ENCODE data around the gene CXCL13.
"Not testable (repeated sequence)": the region's sequence is repeated elsewhere in the genome, so short reads cannot be mapped to it uniquely, and the experiment has no call there.

The CXCL13 gene

DNA sequence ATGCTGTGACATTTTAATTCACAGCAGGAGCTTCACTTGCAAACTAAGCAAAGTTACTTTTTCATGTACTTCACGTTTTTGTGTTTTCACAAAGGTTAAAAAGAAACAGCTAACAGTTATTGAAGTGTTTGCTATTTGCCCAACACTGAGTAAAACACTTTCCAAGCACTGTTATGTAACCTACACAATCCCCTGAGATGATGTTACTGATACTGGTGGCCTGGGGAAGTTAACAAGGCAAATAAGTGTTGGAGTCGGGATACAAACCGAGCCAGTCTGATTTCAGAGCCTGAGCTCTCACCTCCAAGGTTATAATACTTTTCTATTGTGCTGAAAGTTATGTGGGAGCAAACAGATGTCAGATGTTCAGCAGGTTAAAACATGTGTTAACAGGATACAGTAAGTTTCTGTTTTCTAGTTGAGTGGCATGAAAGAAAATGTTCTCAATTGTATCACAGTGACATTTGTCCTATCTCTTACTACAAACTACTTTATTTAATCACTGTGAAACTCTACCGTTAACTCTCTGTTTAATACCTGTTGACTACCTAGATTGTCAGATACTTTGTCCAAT is 3.9 kb upstream of the CXCL13 start:
- DNase-seq (ENCODE audit: low spot score), result no peak

DNA sequence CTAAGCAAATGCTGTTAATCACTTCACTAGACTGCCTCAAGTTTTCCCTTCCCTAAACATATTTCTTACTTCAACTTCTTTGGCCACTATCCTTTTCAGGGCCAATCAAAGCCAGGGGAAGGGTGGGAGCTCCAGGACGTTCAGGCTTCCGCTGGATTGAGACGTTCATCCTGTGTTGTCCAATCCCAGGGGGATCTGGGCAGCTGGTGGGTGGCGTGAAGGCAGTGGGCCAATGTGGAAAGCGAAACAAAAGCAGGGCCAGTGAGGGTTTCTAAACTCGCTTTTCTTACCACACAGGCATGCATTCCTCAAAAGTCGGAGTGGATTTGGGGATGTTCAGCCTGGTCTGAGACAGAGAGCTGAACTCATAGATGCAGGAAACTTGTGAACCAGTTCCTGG is 7.6 kb downstream of the CXCL13 start:
- no peak for DNase-seq (ENCODE audit: low spot score)

DNA sequence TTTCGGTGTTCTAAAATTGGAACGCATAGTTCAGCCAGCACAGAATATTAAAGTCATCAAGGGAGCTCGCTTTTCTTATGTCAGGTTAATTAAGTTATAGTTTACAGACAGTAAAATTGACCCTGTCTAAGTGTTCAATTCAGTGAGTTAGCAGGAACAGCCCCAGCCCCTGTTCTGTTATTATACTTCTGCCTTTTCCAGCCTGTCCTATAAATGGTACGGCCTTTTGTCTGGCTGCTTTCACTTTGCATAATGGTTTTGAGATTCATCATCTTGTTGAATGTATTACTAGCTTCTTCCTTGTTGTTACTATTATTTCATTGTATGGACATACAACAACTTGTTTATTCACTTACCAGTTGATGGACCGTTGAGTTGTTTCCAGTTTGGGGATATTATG is 9.5 kb downstream of the CXCL13 start:
- no peak for DNase-seq (ENCODE audit: low spot score)

DNA sequence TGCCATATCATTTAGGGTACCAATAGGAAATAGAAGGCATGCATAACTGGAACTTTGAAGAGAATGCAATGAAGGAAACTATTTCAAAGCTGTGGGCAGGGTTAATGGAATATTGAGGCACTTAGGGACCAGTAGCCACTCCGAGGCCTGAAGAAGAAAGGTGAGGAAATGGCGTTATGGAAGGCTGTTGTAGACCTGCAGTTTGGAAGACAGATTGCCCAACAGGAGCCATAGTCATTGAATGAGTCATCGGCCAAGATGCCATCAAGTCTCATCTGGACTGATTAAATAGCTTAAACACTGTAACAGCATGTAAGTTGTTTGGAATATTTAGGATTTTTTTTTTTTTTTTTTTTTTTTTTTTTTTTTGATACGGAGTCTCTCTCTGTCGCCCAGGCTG is 11.6 kb downstream of the CXCL13 start:
- DNase-seq (ENCODE audit: low spot score), result no peak

DNA sequence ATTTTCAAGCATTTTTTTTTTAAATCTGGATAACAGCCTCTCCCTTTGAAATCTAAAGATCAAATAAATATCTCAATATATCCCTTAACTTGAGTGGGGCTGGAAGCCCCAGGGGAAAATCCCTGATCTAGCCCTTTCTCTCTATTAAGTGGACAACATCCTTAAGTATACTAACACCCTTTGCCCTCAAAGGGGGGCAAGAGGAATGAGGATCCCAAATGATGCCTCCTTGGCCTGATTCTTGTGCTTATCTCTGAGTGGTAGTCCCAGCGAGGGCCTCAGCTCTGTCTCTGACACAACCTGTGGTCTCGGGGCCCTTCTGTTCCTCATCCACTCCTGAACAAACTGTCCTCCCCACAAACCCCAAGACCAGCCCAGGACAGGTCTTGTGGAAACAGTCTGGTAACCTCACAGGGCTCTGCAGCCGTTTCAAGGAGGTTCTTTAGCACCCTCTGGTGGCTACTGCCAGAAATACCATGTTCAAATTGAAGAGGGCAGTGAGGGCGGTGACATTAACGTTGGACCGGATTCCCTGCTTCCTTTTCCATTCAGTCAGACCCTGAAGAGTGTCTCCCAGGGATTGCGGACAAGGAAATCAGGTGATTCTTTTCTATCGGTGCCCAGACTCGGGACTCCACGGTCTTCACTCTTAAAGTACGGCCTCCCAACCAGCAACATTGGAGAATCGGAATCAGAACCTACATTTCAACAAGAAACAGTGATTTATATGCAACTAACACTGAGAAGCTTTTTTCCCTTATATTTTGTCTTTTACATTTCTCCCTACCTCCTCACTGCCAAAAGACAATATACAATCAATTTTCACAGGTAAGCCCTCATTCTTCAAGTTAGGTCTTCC is 13.0 kb downstream of the CXCL13 start:
- peak; percentile 81 for DNase-seq (ENCODE audit: low spot score)

DNA sequence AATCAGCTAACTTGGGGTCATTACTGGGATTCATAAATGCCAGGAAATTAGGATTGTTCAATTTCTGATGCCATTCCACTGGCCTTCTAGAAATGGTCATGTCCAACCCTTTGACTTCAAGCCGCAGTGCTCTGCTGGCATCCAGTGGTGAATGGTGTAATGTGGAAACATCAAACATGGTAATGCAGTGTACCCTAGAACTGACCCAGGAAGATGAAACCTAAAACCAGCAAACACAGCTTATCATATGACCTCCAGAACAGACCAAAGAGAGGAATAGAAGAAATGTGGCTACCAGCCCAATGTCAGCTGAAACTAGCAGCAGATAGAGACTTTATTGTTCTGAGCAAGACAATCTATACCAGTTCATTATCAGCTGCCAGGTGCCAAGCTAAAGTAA is 13.8 kb downstream of the CXCL13 start:
- DNase-seq (ENCODE audit: low spot score), result no peak

DNA sequence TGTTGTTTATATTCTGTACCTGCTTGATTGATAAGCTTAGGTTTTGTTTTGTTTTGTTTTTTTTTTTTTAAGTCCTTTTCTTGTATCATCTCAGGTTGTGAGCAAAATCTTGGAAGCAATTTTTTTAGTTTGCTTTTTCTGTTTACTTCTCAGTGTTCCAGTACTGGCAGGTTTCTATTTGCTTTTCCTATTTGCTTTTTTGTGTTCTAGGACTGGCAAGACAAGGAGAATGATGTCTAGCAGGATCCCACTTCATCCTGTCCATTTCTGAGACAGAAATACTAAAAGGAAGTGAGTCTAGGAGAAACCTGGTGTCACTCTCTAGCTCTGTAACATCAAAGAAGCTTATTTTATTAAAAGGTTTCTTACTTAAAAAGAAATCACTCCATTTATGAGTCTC is 15.6 kb downstream of the CXCL13 start:
- no peak for DNase-seq (ENCODE audit: low spot score)

DNA sequence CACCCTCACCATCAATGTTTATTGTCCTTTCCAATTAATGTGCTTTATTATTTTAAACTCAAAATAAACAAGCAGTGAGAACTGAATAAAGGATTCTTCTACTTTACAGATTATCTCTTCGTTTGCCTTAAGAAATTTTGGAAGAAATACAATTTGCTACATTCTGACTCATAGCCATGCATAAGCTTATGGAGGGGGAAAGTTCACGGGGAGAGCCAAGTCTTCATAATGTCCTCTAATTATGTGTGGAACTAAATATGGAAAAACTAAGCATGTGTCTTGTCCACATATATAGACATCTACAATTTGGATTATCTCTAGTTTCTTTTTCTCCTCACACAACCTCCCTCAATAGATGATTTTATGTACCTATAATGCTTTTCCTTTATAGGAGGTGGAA is 17.5 kb downstream of the CXCL13 start:
- no peak for DNase-seq (ENCODE audit: low spot score)

DNA sequence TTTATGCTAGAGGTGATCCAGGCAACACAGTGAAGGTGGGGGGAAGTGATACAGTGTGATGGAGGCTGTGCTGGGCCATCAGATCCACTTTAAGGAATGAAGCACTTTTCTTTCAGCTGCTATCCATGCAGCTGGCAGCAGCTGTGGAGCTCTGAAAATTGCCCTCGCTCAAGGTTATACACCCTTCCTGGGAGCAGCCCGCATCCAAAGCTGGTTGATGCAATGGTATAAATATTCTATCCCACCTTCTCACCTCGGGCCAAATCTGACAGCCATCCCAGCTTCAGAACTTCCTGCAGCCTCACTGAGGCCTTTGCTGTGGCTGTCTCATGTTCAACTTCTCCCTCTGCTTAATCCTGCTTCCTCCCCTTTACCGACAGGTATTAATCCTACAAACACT is 18.6 kb downstream of the CXCL13 start:
- DNase-seq (ENCODE audit: low spot score), result no peak

DNA sequence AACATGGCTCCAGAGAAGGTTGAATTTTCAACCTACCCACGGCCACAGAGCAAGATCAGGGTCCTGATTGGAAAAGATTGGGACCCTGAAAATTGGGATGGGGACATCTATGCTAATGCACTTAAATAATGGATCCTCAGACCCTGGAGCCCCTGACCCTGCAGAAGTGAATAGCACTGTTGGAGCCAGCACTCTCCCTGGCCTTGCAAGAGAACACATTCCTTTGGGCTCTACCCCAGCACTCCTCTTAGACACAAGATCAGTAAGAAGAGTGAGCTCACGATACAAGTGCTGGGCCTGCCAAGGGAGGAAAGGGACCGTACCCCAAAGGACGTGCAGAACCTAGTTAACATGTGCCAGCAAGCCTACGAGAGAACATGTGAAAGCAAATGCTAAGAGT is 19.9 kb downstream of the CXCL13 start:
- no peak for DNase-seq (ENCODE audit: low spot score)

DNA sequence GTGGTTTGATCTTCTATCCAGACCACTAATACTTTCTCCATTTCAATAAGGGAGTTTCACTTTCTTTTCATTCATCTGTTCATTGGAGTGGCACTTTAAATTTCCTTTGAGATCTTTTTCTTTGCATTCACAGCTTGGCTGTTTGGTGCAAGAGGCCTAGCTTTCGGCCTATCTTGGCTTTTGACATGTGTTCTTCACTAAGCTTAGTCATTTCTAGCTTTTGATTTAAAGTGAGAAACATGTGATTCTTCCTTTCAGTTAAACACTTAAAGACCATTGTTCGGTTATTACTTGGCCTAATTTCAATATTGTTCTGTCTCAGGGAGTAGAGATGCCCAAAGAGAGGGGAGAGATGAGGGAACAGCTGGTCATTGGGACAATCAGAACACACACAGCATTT is 24.3 kb downstream of the CXCL13 start:
- DNase-seq (ENCODE audit: low spot score), result peak; percentile 83

DNA sequence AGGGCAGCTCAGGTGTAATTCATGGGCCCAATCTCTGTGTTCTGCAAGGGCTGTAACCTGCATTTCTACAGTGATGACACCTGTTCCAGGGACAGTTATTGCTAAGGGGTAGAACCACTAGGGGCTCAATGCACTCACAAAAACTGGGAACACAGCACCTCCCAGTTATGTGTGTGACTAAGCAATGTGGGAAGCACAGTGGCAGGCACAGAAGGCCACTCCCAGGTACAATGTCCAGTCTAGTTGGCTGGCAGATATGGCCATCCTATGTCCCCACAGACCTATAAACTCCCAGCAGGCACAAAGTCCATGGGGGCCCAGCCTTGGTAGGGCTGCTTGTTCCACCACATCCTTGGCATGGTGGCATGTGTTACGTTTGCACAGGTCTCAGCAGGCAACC is 25.7 kb downstream of the CXCL13 start:
- no peak for DNase-seq (ENCODE audit: low spot score)

DNA sequence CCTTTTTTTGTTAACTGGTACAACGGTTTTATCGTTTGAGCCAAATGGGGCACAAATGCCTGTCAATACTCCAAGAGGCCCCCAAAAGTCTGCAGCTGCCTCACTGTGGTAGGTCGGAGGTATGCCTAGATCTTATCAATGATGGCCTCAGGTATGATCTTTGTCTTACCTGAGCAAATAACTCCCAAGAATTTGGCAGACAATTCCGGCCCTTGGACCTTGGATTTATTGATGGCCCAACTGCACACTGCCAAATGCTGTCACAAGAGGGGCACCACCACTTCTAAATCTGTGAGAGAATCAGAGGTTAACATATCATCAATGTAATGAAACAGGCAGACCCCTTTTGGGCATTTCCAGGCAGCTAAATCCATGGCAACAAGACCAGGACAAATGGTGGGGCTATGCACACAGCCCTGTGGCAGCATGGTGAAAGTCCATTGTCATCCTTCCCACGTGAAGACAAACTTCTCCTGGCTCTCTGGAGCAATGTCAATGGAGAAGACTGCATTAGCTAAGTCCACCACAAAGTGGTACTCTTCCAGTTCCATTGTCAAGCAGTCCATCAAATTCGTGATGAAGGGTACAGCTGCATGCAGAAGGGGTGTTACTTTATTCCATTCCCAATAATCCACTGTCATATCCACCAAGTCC is 28.6 kb downstream of the CXCL13 start:
- DNase-seq (ENCODE audit: low spot score), result no peak

DNA sequence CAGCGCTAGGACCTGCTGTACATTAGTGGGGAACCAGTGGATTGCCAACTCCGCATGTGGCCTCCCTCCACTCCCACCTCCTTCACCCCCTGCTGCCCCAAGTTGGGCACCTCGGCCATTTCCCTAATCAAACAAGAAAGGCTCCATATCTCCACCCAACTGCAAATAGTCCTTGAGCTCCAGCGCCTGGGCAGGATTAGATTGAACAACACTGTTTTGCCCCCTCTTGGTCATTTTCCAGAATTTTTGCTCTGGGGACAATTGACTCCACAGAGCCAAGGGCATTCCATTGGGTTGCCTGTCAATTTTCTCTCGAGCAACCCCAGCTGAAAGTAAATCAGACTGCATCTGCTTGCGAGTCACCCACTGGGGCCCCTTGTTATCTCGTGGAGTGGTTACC is 29.6 kb downstream of the CXCL13 start:
- no peak for DNase-seq (ENCODE audit: low spot score)

DNA sequence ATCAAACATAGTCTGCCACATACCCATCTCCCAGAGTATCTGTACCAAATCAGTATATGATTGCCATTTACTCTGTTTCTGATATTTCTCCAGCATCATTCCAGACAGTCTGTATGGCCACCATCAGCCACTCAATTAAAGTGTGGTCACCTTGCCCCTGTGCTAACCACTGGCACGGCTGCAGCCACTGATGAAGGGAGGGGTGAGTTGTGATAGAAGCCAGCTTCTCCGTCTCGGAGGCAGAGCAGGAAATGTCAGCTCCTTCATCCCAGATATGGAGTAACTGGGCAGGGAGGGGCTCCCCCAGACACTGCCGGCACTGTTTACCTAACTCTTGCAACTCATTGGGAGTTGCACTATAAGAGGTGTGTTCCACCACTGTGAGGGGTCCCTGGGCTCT is 30.3 kb downstream of the CXCL13 start:
- DNase-seq (ENCODE audit: low spot score), result no peak

DNA sequence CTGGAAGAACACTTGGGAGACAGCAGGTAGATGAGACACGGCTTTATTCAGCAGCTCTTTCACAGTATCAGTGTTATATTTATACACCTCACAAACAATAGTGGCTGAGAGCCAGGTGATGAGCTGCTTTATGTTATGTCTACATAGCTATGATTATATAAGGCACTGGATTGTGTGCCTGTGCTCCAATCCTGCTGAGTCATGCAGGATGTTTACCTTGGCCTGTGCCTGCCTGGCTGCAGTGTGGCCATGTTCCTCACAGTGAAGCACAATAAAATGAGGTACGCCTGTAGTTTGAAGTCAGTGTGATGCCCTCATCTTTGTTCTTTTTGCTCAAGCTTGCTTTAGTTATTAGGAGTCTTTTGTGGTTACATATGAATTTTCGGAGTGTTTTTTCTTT is 31.3 kb downstream of the CXCL13 start:
- no peak for DNase-seq (ENCODE audit: low spot score)

DNA sequence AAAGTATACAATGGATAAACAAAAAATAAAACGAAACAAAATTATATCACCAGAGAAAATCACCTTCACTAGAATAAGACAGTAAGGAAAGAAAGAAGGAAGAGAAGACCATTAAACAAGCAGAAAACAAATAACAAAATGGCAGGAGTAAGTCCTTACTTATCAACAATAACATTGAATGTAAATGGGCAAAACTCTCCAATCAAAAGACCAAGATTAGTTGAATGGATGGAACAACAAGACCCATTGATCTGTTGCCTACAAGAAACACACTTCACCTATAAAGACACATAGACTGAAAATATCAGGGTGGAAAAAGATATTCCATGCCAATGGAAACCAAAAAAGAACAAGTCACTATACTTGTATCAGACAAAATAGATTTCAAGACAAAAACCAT is 38.4 kb downstream of the CXCL13 start:
- DNase-seq (ENCODE audit: low spot score), result not testable (repeated sequence)

DNA sequence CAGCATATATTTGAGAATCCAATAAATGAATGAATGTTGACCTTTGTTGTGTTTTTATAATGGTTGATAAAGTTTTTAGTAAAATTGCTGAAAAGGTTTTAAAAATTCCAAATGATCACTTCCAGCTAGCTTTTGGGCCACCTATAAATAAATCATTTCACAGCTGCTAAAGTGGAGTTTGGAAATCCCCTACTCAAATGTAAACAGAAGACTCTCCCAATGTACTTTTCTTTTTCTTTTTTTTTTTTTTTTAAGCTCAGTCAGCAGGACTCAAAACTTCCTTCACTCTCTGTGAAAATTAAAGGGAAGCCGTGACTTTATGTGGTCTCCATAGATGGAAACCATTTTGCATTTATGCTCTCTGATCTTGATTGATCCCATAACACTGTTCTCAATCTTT is 45.2 kb downstream of the CXCL13 start:
- DNase-seq (ENCODE audit: low spot score), result no peak

DNA sequence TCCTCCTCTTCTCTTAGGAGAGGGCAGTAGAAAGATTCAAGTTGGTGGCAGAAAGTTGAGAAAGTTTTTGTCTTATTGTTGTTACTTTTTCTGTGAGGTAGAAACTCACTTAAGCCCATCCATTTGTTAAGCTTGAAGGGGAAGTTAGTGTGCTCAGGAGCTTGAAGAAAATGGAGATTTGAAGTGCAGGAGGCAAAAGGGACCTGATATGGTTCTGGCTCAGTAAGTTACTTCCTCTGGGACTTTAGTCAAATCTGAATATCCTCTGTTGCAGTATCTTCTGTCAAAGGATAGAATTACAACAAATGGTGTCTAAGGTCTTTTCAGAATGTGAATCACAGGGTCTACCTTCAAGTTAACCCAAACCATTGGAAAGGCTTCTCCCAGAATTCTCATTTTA is 46.2 kb downstream of the CXCL13 start:
- DNase-seq (ENCODE audit: low spot score), result no peak

DNA sequence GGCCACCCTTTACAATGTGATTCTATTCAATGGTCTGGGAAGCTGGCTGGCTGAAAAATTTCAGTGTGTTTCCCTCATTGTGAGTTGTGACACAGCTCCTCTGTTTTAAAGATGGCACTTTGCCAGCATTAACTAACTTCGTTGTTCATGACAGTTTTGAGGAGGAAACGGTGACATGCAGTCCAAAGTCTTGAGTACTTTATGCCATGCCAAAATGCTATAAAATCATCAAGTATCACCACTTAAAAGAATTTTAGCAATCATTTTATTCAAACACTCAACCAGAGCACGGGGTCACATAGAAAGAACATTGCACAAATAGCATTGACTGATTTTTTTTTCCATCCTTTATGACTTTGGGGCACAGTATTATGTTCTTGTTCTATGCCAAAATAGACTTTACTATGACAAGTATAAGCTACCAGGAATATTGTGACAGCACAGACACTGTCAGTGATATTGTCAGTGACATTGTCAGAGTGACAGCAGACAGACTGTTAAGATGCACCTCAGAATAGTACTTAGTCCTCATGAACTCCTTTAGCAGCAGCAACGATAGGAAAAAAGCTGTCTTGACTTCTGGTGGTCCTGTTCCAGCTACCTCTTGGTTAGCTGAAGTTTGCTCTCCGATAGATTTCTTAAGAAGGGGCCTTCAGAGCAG is 46.7 kb downstream of the CXCL13 start:
- no peak for DNase-seq (ENCODE audit: low spot score)

DNA sequence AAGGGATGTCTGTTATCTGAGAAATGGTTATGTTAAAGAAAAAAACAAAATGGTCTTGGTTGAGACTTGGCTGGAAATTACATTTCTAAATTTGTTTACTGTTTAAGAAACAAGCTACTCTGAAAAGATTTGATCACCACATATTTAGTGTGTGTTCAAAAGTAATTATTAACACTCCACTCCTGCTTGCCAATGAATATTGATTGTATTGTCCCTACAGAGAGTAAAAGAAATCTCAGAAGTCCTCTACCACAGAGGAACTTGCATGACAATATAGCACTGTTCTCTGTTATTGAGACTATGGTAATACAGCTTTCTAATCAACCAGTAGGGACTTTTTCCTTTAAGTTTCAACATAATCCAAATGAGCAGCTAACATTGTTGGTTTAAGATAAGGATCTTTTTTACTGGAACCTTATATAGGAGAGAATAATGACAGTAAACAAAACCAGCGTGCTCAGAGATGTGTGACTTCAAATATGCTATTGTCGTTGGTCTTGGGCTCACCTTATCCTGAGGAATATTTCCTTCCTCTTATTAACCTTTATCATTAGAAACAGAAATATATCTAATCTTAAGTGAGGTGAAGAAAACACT is 47.6 kb downstream of the CXCL13 start:
- DNase-seq (ENCODE audit: low spot score), result no peak

DNA sequence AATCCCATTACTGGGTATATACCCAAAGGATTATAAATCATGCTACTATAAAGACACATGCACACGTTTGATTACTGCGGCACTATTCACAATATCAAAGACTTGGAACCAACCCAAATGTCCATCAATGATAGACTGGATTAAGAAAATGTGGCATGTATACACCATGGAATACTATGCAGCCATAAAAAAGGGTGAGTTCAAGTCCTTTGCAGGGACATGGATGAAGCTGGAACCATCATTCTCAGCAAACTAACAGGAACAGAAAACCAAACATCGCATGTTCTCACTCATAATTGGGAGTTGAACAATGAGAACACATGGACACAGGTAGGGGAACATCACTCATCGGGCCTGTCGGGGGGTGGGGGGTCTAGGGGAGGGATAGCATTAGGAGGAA is 54.7 kb downstream of the CXCL13 start:
- not testable (repeated sequence) for DNase-seq (ENCODE audit: low spot score)
